PFSK-1 (cell line): Measurements from ENCODE around the gene SLC24A4.

Experiments used
- FOXP2 ChIP-seq: optimal IDR thresholded peaks from 2 replicates; pipeline ENCODE3; 2011; ENCODE audit warnings: borderline replicate concordance, control low read depth, inconsistent platforms; ENCODE audit not compliant: insufficient read depth; ENCODE audit errors: extremely low read length, extremely low read depth
- POLR2AphosphoS5 ChIP-seq: IDR thresholded peaks from 2 replicates; pipeline ENCODE4 v1.6.1; 2012; ENCODE audit warnings: low read depth, mild to moderate bottlenecking, control low read depth, low read length, moderate library complexity
- SIN3A ChIP-seq: IDR thresholded peaks from 2 replicates; pipeline ENCODE4 v1.6.1; 2012; ENCODE audit warnings: mild to moderate bottlenecking, low read length, moderate library complexity, borderline replicate concordance; ENCODE audit not compliant: insufficient read depth
- TAF1 ChIP-seq: IDR thresholded peaks from 2 replicates; pipeline ENCODE4 v1.6.1; 2012; ENCODE audit warnings: low read length, control low read depth, borderline replicate concordance; ENCODE audit not compliant: insufficient read depth
- TF ChIP-seq, protein P1 (sequence below), 2 experiments: IDR thresholded peaks; 2 replicates each; pipeline versions ENCODE4 v1.6.1 to v1.8.0; 2011 to 2012; ENCODE audit warnings: low read depth in 2 of 2, low read length in 2 of 2, control low read depth in 1 of 2, inconsistent platforms in 1 of 2, mild to moderate bottlenecking in 1 of 2, moderate library complexity in 1 of 2; ENCODE audit not compliant: insufficient read depth in 1 of 2

DNA sequence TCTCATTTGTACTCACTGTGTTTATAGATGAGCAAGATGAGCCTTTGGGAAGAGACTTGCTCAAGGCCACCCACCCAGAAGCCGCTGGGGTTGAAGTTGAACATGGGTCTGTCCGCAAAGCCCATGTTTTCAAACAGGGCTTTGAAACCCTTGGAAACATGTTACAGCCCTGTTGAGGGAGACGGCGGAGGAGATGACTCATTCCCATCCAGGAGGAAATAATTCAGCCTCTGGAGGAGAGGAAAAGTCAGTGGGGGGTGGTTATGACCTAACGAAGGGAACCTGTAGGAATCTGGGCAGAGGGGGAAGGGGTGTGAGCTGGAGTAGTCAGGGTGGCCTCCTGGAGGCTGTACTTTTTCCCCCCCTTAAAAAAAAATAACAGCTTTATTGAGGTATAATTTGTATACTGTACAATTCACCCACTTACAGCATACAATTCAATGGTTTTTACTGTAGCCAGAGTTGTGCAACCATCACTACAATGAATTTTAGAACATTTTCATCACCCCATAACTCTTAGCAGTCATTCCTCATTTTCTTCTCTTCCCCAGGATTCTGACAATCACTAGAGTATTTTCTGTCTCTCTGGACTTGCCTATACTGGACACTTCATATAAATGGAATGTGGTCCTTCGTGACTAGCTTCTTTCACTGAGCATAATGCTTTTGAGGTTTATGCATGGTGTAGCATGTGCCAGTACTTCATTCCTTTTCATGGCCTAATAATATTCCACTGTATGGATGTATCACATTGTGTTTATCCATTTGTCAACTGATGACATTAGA is 188.7 kb downstream of the SLC24A4 start:
- TF ChIP-seq TAF1 (no peak), SIN3A (no peak), POLR2AphosphoS5 (no peak), FOXP2 (no peak)
- TF ChIP-seq, protein P1, sequence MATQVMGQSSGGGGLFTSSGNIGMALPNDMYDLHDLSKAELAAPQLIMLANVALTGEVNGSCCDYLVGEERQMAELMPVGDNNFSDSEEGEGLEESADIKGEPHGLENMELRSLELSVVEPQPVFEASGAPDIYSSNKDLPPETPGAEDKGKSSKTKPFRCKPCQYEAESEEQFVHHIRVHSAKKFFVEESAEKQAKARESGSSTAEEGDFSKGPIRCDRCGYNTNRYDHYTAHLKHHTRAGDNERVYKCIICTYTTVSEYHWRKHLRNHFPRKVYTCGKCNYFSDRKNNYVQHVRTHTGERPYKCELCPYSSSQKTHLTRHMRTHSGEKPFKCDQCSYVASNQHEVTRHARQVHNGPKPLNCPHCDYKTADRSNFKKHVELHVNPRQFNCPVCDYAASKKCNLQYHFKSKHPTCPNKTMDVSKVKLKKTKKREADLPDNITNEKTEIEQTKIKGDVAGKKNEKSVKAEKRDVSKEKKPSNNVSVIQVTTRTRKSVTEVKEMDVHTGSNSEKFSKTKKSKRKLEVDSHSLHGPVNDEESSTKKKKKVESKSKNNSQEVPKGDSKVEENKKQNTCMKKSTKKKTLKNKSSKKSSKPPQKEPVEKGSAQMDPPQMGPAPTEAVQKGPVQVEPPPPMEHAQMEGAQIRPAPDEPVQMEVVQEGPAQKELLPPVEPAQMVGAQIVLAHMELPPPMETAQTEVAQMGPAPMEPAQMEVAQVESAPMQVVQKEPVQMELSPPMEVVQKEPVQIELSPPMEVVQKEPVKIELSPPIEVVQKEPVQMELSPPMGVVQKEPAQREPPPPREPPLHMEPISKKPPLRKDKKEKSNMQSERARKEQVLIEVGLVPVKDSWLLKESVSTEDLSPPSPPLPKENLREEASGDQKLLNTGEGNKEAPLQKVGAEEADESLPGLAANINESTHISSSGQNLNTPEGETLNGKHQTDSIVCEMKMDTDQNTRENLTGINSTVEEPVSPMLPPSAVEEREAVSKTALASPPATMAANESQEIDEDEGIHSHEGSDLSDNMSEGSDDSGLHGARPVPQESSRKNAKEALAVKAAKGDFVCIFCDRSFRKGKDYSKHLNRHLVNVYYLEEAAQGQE (IDR thresholded peaks at IDR 0.05; ENCODE audit: insufficient read depth in 1 of 2, low read depth in 2 of 2, low read length in 2 of 2), result no peak
